ENCODE measurements around the gene RADIL. TPM values are rescaled to one million over a fixed set of nuclear protein-coding genes. Genes with fewer than 3 reads are reported as not detected.

The RADIL gene
- total RNA-seq, 1 donor from 2014 or later, result 0.86 TPM

DNA sequence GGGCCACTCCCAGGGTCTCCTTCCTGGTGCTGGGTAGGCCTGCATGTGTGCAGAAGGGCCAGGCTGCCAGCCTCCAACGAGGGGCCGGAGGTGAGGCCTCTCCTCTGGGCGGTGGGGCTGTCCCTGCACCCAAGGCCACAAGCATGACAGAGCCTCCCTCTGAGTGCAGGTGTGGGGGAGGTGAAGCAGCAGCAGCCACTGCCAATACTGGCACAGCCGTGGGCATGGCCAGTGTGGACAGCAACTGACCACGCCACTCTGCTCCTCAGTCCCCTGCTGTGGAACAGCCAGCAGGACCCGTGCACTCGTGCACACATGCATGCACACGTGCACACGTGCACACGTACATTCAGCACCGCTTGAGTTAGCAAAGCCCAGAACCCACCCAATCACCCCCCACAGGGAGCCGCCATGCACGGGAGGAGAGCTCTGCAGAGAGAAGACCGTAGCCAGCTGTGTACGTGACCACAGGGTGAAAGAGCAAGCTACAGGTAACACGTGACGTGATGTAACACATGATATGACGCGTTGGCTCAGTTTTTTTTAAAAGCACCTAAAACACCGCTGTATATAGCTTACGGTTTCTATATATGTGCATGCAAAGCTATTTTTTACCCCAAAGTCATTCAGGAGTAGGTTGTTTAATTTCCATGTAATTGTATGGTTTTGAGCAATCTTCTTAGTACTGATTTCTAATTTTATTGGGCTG is 44.7 kb downstream of the RADIL start:
- Mint-ChIP-seq H3K4me1 (ENCODE audit: low read depth, unreplicated experiment) (peaks cover 6% of the 10 kb centered on the region), H3K36me3 (ENCODE audit: low read depth, unreplicated experiment) (no peaks in the 10 kb centered on the region), H3K9me3 (ENCODE audit: unreplicated experiment) (no peaks in the 10 kb centered on the region), H3K27ac (ENCODE audit: unreplicated experiment) (no peak overlapping the region), H3K4me3 (ENCODE audit: unreplicated experiment) (no peak overlapping the region), H3K27me3 (ENCODE audit: low read depth, unreplicated experiment) (peaks cover 5% of the 10 kb centered on the region)
- H4K20me1 ChIP-seq (ENCODE audit: insufficient read depth, low read length), result no peaks in the 10 kb centered on the region
- DNase-seq (ENCODE audit: low read depth), result no peak
- FAIRE-seq, result no peak
- no peaks in the 10 kb centered on the region for H3K4me1 ChIP-seq (ENCODE audit: insufficient read depth, low read length)
- TF ChIP-seq, protein P1, sequence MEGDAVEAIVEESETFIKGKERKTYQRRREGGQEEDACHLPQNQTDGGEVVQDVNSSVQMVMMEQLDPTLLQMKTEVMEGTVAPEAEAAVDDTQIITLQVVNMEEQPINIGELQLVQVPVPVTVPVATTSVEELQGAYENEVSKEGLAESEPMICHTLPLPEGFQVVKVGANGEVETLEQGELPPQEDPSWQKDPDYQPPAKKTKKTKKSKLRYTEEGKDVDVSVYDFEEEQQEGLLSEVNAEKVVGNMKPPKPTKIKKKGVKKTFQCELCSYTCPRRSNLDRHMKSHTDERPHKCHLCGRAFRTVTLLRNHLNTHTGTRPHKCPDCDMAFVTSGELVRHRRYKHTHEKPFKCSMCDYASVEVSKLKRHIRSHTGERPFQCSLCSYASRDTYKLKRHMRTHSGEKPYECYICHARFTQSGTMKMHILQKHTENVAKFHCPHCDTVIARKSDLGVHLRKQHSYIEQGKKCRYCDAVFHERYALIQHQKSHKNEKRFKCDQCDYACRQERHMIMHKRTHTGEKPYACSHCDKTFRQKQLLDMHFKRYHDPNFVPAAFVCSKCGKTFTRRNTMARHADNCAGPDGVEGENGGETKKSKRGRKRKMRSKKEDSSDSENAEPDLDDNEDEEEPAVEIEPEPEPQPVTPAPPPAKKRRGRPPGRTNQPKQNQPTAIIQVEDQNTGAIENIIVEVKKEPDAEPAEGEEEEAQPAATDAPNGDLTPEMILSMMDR (IDR thresholded peaks at IDR 0.05; ENCODE audit: insufficient read depth, low read depth, low read length), result no peak
- TF ChIP-seq EZH2 (IDR thresholded peaks at IDR 0.05; ENCODE audit: insufficient read depth, low read length), result no peak
- no peaks in the 10 kb centered on the region for H3K9me3 ChIP-seq (ENCODE audit: insufficient read depth, low read depth, low read length)
- no peak overlapping the region for H3K27ac ChIP-seq (ENCODE audit: low read depth, low read length)
- no peaks in the 10 kb centered on the region for H3K36me3 ChIP-seq (ENCODE audit: insufficient read depth, low read length)
- no peaks in the 10 kb centered on the region for H3K27me3 ChIP-seq (ENCODE audit: insufficient read depth, low read length)
- H3K4me2 ChIP-seq (ENCODE audit: low read length), result no peak overlapping the region
- no peak overlapping the region for H3K4me3 ChIP-seq (ENCODE audit: insufficient read depth, low read depth, low read length)
- H3K9ac ChIP-seq (ENCODE audit: low read length), result no peak overlapping the region
- H3K79me2 ChIP-seq (ENCODE audit: insufficient read depth, low read length), result no peaks in the 10 kb centered on the region
- no peak overlapping the region for H2AFZ ChIP-seq (ENCODE audit: low read depth, low read length)

DNA sequence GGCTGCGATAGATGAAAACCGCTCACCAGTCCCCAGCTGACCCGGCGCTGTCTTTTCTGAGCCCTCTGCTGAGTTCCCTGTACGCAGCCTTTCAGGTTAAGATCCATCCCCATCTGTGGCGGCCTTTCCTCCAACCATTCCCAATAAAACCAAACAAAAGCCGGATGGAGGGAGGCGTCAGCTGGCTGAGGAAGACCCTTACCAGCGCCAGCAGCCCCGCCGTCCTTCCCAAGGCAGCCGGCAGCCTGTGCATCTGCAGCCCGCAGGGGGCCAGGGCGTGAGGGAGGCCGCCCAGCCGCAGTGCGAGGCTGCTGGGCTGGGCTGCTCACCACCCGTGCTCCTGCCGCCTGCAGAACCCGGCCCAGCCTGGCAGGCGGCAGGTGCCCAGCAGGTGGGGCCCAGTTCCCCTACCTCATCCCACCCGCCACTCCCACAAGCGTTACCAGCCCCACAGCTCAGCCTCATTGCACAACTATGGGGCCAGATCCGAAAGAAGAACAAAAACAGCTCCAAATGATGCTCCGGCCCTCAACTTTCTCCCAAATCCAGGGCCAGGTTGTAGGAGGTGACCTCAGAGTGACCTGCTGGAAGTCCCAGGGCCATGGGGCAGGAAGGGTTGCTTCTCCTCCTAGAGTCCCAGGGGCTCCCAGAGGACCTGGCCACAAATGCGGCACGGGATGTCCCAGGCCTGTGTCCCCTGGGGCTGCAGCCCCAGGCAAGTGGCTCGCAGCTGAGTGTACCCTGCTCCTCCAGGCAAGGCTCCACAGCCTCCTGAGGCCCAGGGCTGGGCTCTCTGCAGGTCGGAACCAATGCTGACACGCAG is 45.5 kb downstream of the RADIL start:
- H3K36me3 Mint-ChIP-seq (ENCODE audit: low read depth, unreplicated experiment), result no peaks in the 10 kb centered on the region
- Histone ChIP-seq H3K27ac (ENCODE audit: low read depth, low read length) (no peak overlapping the region), H3K27me3 (ENCODE audit: insufficient read depth, low read length) (no peaks in the 10 kb centered on the region), H3K9ac (ENCODE audit: low read length) (no peak overlapping the region), H3K4me1 (ENCODE audit: insufficient read depth, low read length) (no peaks in the 10 kb centered on the region), H3K36me3 (ENCODE audit: insufficient read depth, low read length) (no peaks in the 10 kb centered on the region), H2AFZ (ENCODE audit: low read depth, low read length) (no peak overlapping the region), H3K4me3 (ENCODE audit: insufficient read depth, low read depth, low read length) (no peak overlapping the region), H3K4me2 (ENCODE audit: low read length) (no peak overlapping the region), H3K9me3 (ENCODE audit: insufficient read depth, low read depth, low read length) (no peaks in the 10 kb centered on the region), H3K79me2 (ENCODE audit: insufficient read depth, low read length) (no peaks in the 10 kb centered on the region), H4K20me1 (ENCODE audit: insufficient read depth, low read length) (no peaks in the 10 kb centered on the region)
- H3K9me3 Mint-ChIP-seq (ENCODE audit: unreplicated experiment), result no peaks in the 10 kb centered on the region
- peaks cover 6% of the 10 kb centered on the region for H3K4me1 Mint-ChIP-seq (ENCODE audit: low read depth, unreplicated experiment)
- DNase-seq (ENCODE audit: low read depth) (no peak), FAIRE-seq (no peak)
- H3K27me3 Mint-ChIP-seq (ENCODE audit: low read depth, unreplicated experiment), result peaks cover 8% of the 10 kb centered on the region
- no peak overlapping the region for H3K27ac Mint-ChIP-seq (ENCODE audit: unreplicated experiment)
- no peak overlapping the region for H3K4me3 Mint-ChIP-seq (ENCODE audit: unreplicated experiment)
- TF ChIP-seq, protein P1 (IDR thresholded peaks at IDR 0.05; ENCODE audit: insufficient read depth, low read depth, low read length), result no peak
- no peak for TF ChIP-seq EZH2 (IDR thresholded peaks at IDR 0.05; ENCODE audit: insufficient read depth, low read length)
